ENCODE measurements around the gene ACTA1.

GRCh38 chr1:229478852-229479251, 45.0 kb upstream of the ACTA1 start:
- TF ChIP-seq, protein P1, sequence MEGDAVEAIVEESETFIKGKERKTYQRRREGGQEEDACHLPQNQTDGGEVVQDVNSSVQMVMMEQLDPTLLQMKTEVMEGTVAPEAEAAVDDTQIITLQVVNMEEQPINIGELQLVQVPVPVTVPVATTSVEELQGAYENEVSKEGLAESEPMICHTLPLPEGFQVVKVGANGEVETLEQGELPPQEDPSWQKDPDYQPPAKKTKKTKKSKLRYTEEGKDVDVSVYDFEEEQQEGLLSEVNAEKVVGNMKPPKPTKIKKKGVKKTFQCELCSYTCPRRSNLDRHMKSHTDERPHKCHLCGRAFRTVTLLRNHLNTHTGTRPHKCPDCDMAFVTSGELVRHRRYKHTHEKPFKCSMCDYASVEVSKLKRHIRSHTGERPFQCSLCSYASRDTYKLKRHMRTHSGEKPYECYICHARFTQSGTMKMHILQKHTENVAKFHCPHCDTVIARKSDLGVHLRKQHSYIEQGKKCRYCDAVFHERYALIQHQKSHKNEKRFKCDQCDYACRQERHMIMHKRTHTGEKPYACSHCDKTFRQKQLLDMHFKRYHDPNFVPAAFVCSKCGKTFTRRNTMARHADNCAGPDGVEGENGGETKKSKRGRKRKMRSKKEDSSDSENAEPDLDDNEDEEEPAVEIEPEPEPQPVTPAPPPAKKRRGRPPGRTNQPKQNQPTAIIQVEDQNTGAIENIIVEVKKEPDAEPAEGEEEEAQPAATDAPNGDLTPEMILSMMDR (conservative IDR thresholded peaks at IDR 0.05; ENCODE audit: low read length) = no peak
- TF ChIP-seq EZH2phosphoT487 (IDR thresholded peaks at IDR 0.05; ENCODE audit: borderline replicate concordance, low read depth, low read length) = no peak

Measured in OCI-LY7 (cell line).